SU-DHL-6 (cell line): Measurements from ENCODE around the gene CLIC5.

Experiments
- H2AFZ ChIP-seq: fragments of 200-600 bp; sonication (generic); 2 replicates; pipeline ENCODE4 v1.6.1; 2014; ENCODE audit warnings: low read depth, mild to moderate bottlenecking, moderate library complexity, mixed read lengths, antibody characterized with exemption, low read length; ENCODE audit not compliant: severe bottlenecking
- H3F3A ChIP-seq: fragments of 200-600 bp; shearing (Covaris generic); 2 replicates; pipeline ENCODE4 v1.6.0; 2016; ENCODE audit warnings: antibody characterized with exemption, mild to moderate bottlenecking; ENCODE audit not compliant: insufficient read depth
- H3K27ac ChIP-seq: fragments of 200-600 bp; sonication (generic); 2 replicates; pipeline ENCODE4 v1.5.1; 2016; ENCODE audit warnings: low read depth, mild to moderate bottlenecking, low read length, moderate library complexity, mixed read lengths
- H3K27me3 ChIP-seq: fragments of 200-600 bp; sonication (generic), shearing (Covaris generic); 2 replicates; pipeline ENCODE4 v1.6.0; 2014; ENCODE audit warnings: mild to moderate bottlenecking, low read length
- H3K36me3 ChIP-seq: fragments of 200-600 bp; sonication (generic); 2 replicates; pipeline ENCODE4 v1.6.1; 2014; ENCODE audit warnings: mild to moderate bottlenecking, low read length, mixed read lengths
- H3K4me2 ChIP-seq: fragments of 300-600, 200-600 bp; shearing (Covaris generic), sonication (generic); 2 replicates; pipeline ENCODE4 v1.6.0; 2014; ENCODE audit warnings: low read length, low read depth, mild to moderate bottlenecking; ENCODE audit not compliant: poor library complexity, severe bottlenecking
- H3K4me3 ChIP-seq: fragments of 200-600 bp; sonication (generic); 2 replicates; pipeline ENCODE4 v1.5.1; 2014; ENCODE audit warnings: antibody characterized with exemption, low read length, mild to moderate bottlenecking, mixed read lengths; ENCODE audit not compliant: insufficient read depth, poor library complexity, severe bottlenecking
- H3K79me2 ChIP-seq: fragments of 200-600 bp; sonication (generic); 2 replicates; pipeline ENCODE4 v1.6.1; 2014; ENCODE audit warnings: mild to moderate bottlenecking, low read length, moderate library complexity; ENCODE audit not compliant: insufficient read depth
- H3K9ac ChIP-seq: fragments of 200-600 bp; sonication (generic); 2 replicates; pipeline ENCODE4 v1.7.0; 2014; ENCODE audit warnings: mild to moderate bottlenecking, low read length
- H3K9me2 ChIP-seq: fragments of 200-600 bp; sonication (generic); replicated peaks from 2 replicates; pipeline ENCODE4 v1.6.1; 2014; ENCODE audit warnings: low read length; ENCODE audit not compliant: insufficient read depth
- H3K9me3 ChIP-seq: fragments of 200-600 bp; sonication (generic); 2 replicates; pipeline ENCODE4 v1.6.1; 2014; ENCODE audit warnings: low read length, mixed read lengths; ENCODE audit not compliant: insufficient read depth
- H4K20me1 ChIP-seq: fragments of 200-600 bp; sonication (generic); 2 replicates; pipeline ENCODE4 v1.6.1; 2014; ENCODE audit warnings: low read depth, mild to moderate bottlenecking, antibody characterized with exemption, low read length, moderate library complexity, mixed read lengths
- EZH2phosphoT487 ChIP-seq: fragments of 200-600 bp; sonication (generic), shearing (Covaris generic); conservative IDR thresholded peaks from 2 replicates; pipeline ENCODE4 v1.6.1; 2018; ENCODE audit warnings: mild to moderate bottlenecking, antibody characterized with exemption, low read length, moderate library complexity, mixed read lengths
- TF ChIP-seq, protein P1 (sequence below): fragments of 200-600 bp; sonication (generic); IDR thresholded peaks from one replicate; pipeline ENCODE4 v1.5.1; 2017; ENCODE audit warnings: antibody characterized with exemption, mild to moderate bottlenecking, low read length, moderate library complexity; ENCODE audit not compliant: insufficient read depth, poor library complexity, severe bottlenecking

CLIC5 gene

DNA sequence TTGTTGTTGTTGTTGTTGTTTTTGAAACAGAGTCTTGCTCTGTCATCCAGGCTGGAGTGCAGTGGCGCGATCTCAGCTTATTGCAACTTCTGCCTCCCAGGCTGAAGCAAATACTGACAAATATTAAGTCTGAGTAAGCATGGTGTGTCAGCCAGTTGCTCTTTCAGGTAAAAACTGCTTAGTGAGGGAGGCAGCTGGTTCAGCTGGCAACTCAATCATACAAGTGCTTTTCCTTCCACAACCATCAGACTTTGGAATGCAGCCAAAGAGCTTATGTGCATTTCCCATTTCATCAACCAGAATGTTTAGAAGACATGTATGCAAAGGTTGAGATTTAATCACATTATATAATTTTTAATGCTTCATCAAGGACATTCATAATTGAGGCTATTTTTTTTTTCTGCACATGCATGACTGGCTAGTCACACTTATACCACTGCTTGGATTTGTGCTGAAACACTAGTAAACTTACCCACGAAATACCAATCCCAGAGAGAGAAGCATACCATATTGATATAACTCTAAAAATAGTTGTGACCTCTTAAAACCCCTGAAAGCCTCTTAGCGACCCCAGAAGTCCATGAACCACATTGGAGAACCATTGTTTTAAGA, 56.0 kb downstream of the CLIC5 start:
- Histone ChIP-seq H3K9ac (no peak overlapping the region), H3K4me2 (no peak overlapping the region), H3K79me2 (no peaks in the 10 kb centered on the region), H3K36me3 (no peaks in the 10 kb centered on the region), H3K9me3 (no peaks in the 10 kb centered on the region), H3K9me2 (no peaks in the 10 kb centered on the region), H3K27me3 (no peaks in the 10 kb centered on the region), H3K4me3 (no peak overlapping the region), H3K27ac (no peak overlapping the region), H4K20me1 (no peaks in the 10 kb centered on the region), H2AFZ (no peak overlapping the region), H3F3A (no peaks in the 10 kb centered on the region)
- TF ChIP-seq, protein P1, sequence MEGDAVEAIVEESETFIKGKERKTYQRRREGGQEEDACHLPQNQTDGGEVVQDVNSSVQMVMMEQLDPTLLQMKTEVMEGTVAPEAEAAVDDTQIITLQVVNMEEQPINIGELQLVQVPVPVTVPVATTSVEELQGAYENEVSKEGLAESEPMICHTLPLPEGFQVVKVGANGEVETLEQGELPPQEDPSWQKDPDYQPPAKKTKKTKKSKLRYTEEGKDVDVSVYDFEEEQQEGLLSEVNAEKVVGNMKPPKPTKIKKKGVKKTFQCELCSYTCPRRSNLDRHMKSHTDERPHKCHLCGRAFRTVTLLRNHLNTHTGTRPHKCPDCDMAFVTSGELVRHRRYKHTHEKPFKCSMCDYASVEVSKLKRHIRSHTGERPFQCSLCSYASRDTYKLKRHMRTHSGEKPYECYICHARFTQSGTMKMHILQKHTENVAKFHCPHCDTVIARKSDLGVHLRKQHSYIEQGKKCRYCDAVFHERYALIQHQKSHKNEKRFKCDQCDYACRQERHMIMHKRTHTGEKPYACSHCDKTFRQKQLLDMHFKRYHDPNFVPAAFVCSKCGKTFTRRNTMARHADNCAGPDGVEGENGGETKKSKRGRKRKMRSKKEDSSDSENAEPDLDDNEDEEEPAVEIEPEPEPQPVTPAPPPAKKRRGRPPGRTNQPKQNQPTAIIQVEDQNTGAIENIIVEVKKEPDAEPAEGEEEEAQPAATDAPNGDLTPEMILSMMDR, result no peak
- no peak for TF ChIP-seq EZH2phosphoT487

DNA sequence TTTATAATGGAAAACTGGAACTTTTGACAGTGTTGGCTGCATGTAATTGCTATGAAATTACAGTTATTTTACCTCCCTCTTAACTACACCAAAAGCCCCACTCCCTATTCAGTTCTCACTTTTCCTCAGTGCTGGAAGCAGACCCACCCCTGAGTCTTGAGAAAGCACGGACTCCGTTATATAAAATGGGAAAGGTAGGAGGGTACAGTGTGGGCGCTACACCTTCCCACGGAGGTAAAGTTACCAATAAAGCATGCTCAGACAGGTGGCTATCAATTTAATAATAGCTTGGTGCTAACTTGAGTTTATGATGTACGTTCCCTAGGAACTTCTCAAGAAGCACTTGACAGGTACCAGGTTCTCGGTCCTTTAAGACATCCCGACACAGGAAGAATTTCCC, 59.0 kb downstream of the CLIC5 start:
- no peaks in the 10 kb centered on the region for H4K20me1 ChIP-seq
- H3K79me2 ChIP-seq, result no peaks in the 10 kb centered on the region
- no peak overlapping the region for H3K27ac ChIP-seq
- H3F3A ChIP-seq, result no peaks in the 10 kb centered on the region
- no peak overlapping the region for H2AFZ ChIP-seq
- no peaks in the 10 kb centered on the region for H3K36me3 ChIP-seq
- H3K4me2 ChIP-seq, result no peak overlapping the region
- H3K9me3 ChIP-seq, result no peaks in the 10 kb centered on the region
- H3K4me3 ChIP-seq, result no peak overlapping the region
- H3K9me2 ChIP-seq, result no peaks in the 10 kb centered on the region
- H3K9ac ChIP-seq, result no peak overlapping the region
- TF ChIP-seq EZH2phosphoT487, result no peak
- TF ChIP-seq, protein P1, result no peak
- no peaks in the 10 kb centered on the region for H3K27me3 ChIP-seq

DNA sequence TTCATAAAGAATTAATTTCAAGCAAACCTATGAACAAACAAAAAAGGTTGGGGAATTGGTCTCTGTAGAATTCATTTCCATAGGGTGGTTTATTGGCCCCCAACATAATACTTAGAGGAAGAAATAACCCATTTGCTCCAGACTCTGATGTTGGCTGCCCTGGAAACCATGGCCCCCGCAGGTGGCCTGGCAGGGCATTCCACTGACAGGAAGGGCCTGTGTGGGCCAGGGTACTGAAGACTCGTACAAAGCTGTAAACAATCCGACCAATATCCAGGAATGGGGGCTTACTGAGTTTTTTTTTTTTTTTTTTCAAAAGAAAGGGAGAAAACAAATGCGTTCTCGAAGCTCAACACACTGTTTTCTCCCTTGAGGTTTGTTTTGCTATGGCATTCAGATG, 59.5 kb downstream of the CLIC5 start:
- Histone ChIP-seq H3K9ac (no peak overlapping the region), H3K79me2 (no peaks in the 10 kb centered on the region), H3K9me3 (no peaks in the 10 kb centered on the region), H3K4me2 (no peak overlapping the region), H2AFZ (no peak overlapping the region), H3K27ac (no peak overlapping the region), H3K4me3 (no peak overlapping the region), H3K9me2 (no peaks in the 10 kb centered on the region), H3K27me3 (no peaks in the 10 kb centered on the region), H3K36me3 (no peaks in the 10 kb centered on the region), H3F3A (no peaks in the 10 kb centered on the region), H4K20me1 (no peaks in the 10 kb centered on the region)
- TF ChIP-seq, protein P1, result no peak
- no peak for TF ChIP-seq EZH2phosphoT487
